Osteocyte (in vitro differentiated cells): ENCODE results near the gene NCOA3. TPM values are rescaled to one million over a fixed set of nuclear protein-coding genes. Genes with fewer than 3 reads are reported as not detected.

ENCODE experiments used
- DNase-seq: peaks from one replicate; pipeline ENCODE4 v3.0.0; 2021; ENCODE audit warnings: mixed read lengths; ENCODE audit not compliant: unreplicated experiment; ENCODE audit errors: extremely low spot score
- H3K27ac Mint-ChIP-seq: one replicate; pipeline ENCODE4 v1.8.0; 2021; ENCODE audit warnings: mild to moderate bottlenecking, mixed read lengths; ENCODE audit not compliant: unreplicated experiment
- H3K27me3 Mint-ChIP-seq: one replicate; pipeline ENCODE4 v1.8.0; 2021; ENCODE audit warnings: mixed read lengths; ENCODE audit not compliant: unreplicated experiment
- H3K36me3 Mint-ChIP-seq: one replicate; pipeline ENCODE4 v1.8.0; 2021; ENCODE audit warnings: mixed read lengths; ENCODE audit not compliant: unreplicated experiment
- H3K4me1 Mint-ChIP-seq: one replicate; pipeline ENCODE4 v1.8.0; 2021; ENCODE audit warnings: mixed read lengths; ENCODE audit not compliant: unreplicated experiment
- H3K4me3 Mint-ChIP-seq: one replicate; pipeline ENCODE4 v1.8.0; 2021; ENCODE audit warnings: mild to moderate bottlenecking, moderate library complexity, mixed read lengths; ENCODE audit not compliant: unreplicated experiment
- H3K9me3 Mint-ChIP-seq: one replicate; pipeline ENCODE4 v1.8.0; 2021; ENCODE audit warnings: mixed read lengths; ENCODE audit not compliant: unreplicated experiment
- CTCF ChIP-seq: fragments of 200-600 bp; sonication (generic); IDR thresholded peaks from 2 replicates; pipeline ENCODE4 v1.5.0; 2021; ENCODE audit warnings: antibody characterized with exemption, mild to moderate bottlenecking, moderate library complexity
- total RNA-seq: library from RNA; stranded (reverse); gene quantifications from 2 replicates; pipeline ENCODE4 v1.2.1, GENCODE V29; 2021

Gene NCOA3
- total RNA-seq, 1 donor from 2014 or later: 75.9 TPM

GRCh38 chr20:47665221-47665991 lies 163.7 kb downstream of the NCOA3 start:
- Mint-ChIP-seq H3K36me3 (peaks cover 16% of the 10 kb centered on the region), H3K4me1 (peaks cover 14% of the 10 kb centered on the region), H3K27me3 (no peaks in the 10 kb centered on the region), H3K27ac (no peak overlapping the region), H3K9me3 (no peaks in the 10 kb centered on the region), H3K4me3 (no peak overlapping the region)
- DNase-seq: no peak
- TF ChIP-seq CTCF: no peak

GRCh38 chr20:47666304-47666703 lies 164.6 kb downstream of the NCOA3 start:
- H3K36me3 Mint-ChIP-seq: peaks cover 9% of the 10 kb centered on the region
- DNase-seq: no peak
- no peak overlapping the region for H3K27ac Mint-ChIP-seq
- H3K4me3 Mint-ChIP-seq: no peak overlapping the region
- no peaks in the 10 kb centered on the region for H3K9me3 Mint-ChIP-seq
- H3K27me3 Mint-ChIP-seq: no peaks in the 10 kb centered on the region
- TF ChIP-seq CTCF: no peak
- peaks cover 14% of the 10 kb centered on the region for H3K4me1 Mint-ChIP-seq

DNA sequence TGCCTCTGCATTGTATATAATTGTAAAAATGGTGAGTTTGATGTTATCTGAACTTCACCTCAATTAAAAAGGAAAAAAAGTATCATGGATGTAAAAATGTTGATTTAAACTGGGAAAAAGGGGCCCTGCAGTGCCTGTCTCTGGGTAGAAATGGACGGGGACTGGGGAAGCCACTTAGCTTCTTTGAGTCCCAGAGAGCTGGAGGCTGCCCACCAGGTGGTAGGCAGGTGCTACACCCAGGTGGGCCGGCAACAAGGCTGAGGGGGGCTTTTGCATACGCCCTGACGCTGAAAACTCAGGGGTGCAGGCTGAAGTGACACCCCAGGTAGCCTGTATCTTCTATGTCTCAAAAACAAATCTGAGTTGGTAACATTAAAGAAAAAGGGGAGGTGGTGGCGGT lies 165.4 kb downstream of the NCOA3 start:
- Mint-ChIP-seq H3K27me3 (no peaks in the 10 kb centered on the region), H3K9me3 (no peaks in the 10 kb centered on the region), H3K4me3 (no peak overlapping the region), H3K27ac (no peak overlapping the region), H3K4me1 (peaks cover 14% of the 10 kb centered on the region), H3K36me3 (peaks cover 9% of the 10 kb centered on the region)
- no peak for DNase-seq
- TF ChIP-seq CTCF: no peak

DNA sequence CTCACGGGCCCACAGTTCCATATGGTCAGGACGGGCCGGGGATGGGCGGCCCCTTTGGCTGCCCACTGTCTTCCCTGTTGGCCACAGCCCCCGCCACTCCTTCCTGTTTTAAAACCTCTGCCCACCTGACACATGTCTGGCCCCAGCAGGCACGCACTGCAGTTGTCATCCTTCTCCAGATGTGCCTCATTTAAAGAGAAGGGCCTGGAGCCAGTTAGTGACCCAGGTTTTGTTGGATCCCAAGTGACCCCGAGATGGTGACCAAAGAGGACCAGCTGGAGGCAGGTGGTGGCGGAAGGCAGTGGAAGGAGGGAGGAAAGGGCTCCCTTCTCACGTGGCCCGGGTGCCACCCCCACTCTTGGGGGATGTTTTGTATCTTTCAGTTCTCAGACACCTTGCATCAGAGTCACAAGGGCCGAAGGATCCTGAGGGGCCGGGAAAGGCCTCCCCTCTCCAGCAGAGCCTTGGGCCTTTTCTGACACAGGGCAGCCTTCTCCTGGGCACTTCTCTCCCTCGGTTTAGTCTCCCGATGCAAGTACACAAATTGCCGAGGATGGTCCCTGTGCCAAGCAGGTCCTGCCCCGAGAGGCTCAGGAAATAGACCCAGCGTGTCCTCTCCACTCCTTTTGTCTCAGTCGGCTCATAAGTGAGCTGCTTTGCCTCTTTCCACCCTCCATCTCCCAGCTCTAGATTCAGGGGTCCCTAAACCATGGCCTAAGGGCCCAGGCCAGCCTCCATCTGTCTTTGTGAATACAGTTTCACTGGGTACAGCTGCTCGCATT lies 166.0 kb downstream of the NCOA3 start:
- Mint-ChIP-seq H3K36me3 (peaks cover 9% of the 10 kb centered on the region), H3K27ac (no peak overlapping the region), H3K4me1 (peaks cover 12% of the 10 kb centered on the region), H3K4me3 (no peak overlapping the region), H3K27me3 (no peaks in the 10 kb centered on the region), H3K9me3 (no peaks in the 10 kb centered on the region)
- no peak for TF ChIP-seq CTCF
- no peak for DNase-seq
